ENCODE results near the gene SGCD.

The SGCD gene

GRCh38 chr5:156405988-156406387 lies 79.0 kb downstream of the SGCD start:
- DNase-seq = peak; percentile 59

GRCh38 chr5:156407251-156407650 lies 80.3 kb downstream of the SGCD start:
- no peak for DNase-seq

- no peak for DNase-seq
Observed at GRCh38 chr5:156409834-156410233, 82.9 kb downstream of the SGCD start.

DNA sequence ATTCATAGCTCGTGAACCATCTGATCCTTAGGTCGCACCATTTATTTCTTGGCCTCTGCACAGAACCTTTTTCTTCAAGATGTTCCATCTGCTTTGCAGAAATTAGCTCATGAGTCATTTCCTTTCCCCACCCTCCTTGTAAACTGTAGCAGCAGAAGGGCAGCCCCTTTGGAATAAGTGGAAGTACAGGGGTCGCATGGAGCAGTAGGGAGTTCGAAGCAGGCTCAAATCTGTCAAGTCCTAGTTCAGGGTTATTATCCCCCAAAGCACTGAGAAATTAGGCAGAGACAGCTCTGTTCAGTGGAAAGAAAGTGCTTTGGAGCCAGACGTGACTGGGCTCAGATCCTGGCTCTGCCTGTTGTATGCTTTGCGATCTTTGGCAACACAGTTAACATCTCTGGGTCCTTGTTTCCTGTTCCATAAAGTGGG lies 84.2 kb downstream of the SGCD start:
- peak; percentile 62 for DNase-seq

DNA sequence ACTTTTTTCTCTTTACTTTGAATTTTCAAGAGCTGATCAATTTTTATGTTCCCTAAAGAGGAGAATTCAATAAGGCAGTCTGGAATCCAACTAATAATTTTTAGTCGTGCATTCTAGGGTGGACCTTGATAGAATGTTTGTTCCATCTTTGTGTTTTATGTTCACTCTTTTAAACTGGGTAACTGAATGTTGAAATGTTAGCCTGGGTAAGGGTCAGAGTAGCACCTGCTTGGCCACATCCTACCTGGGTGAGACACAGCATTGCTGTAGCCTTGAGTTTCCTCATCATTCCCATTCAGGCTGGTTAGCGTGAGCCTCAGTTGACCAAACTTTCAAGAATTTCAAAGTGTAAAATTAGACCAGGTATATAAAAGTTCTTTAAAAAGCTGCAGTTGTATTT lies 85.0 kb downstream of the SGCD start:
- DNase-seq = no peak

- peak; percentile 78 for DNase-seq
Observed at GRCh38 chr5:156414391-156414790, 87.4 kb downstream of the SGCD start.

- DNase-seq = no peak
Observed at GRCh38 chr5:156419661-156420060, 92.7 kb downstream of the SGCD start.

GRCh38 chr5:156420665-156421064 lies 93.7 kb downstream of the SGCD start:
- DNase-seq = no peak

DNA sequence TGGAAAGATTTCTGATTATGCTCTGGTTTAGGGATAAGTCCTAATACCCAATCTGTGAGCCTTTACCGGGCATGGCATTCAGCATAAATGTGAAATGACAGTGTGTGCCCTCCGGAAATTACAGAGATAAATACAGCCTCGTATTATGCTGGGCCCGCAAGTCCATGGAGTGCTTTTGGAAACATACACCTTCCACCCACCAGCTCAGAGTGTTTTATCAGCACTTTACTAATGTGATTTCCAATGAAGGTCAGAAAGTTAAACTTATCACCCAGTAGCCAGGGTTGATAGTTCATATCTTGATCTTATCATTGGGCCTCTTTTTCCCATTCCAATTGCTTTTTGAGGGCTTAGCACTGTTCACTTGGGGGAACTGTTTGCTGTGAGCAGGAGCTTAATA lies 94.8 kb downstream of the SGCD start:
- no peak for DNase-seq

- DNase-seq = no peak
Observed at GRCh38 chr5:156423597-156423996, 96.6 kb downstream of the SGCD start.

DNA sequence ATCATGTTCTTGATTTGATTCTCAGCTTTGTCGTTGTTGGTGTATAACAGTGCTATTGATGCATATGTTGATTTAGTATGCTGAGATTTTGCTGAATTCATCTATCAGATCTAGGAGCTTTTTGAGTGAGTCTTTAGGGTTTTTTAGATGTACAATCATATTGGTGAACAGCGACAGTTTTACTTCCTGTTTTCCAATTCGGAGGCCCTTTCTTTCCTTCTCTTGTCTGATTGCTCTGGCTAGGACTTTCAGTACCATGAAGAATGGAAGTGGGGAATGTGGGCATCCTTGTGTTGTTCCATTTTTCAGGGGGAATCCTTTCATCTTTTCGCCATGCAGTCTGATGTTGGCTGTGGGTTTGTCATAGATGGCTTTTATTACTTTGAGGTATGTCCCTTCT lies 100.4 kb downstream of the SGCD start:
- no peak for DNase-seq

DNA sequence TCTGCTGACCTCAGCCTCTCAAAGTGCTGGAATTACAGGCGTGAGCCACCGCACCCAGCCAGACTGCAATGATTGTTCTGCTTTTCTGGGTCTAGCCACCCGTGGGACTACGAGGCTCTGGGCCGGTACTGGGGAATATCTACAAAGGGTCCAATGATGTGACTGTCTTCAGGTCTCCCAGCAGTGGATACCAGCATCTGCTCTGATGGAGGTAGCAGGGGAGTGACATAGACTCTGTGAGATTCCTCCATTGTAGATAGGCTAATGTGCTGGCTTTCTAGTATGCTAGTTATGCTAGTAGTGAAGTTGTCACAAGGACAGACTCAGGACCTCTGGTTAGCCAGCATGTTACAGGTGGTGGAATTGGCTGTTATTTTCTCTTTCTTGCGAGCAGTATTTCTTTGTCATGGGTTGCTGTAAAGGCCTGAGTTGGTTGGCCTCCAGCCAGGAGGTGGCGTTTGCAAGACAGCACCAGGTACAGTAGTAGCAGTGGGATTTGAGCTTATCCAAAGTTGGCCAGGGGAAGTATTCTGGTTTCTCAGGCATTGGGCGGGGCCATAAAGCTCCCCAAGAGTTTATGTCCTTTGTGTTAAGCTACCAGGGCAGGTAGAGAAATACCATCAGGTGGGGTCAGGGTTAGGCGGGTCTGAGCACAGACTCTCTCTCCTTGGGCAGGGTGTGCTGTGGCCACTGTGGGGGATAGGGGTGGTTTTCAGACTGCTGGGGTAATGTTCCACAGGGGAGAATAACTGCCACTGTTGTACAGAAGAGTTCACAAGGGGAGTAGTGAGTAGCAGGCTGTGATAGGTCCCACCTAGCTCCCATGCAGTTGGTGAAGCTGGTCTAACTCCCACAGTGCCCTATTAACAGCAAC lies 105.2 kb downstream of the SGCD start:
- DNase-seq = no peak

DNA sequence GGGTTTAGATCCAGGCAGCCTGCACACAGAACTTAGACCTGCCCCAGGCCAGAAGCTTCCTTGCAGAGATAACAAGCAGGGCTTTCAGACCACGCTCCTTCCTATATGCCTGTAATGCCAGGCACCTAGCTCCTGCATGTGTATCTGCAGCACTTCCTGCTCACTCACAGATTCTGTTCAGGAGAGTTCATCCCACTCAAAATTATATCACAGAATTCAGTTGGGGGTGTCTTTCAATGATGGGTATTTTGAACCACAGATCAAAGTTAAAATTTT lies 105.8 kb downstream of the SGCD start:
- DNase-seq = no peak

GRCh38 chr5:156434471-156434870 lies 107.5 kb downstream of the SGCD start:
- no peak for DNase-seq

GRCh38 chr5:156435101-156435500 lies 108.1 kb downstream of the SGCD start:
- DNase-seq = no peak

DNA sequence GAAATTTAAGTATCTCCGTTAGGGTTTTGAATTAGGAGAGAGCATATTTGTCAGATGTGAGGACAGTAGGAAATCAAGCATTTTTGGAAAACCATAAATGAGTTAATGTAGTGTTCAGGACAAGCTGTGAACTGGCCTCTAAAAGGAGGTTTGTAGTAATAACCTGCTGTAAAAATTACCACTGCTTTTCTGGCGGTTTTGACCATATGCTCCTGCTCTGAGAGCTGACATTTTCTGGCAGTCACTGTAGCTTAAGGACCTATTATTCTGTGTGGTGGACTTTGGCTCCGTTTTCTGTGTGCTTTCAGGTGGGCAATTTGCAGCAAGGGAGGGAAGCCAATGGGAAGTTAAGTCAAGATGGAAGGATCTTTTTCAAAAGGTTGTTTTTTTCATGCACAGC lies 111.1 kb downstream of the SGCD start:
- DNase-seq = peak; percentile 45

DNA sequence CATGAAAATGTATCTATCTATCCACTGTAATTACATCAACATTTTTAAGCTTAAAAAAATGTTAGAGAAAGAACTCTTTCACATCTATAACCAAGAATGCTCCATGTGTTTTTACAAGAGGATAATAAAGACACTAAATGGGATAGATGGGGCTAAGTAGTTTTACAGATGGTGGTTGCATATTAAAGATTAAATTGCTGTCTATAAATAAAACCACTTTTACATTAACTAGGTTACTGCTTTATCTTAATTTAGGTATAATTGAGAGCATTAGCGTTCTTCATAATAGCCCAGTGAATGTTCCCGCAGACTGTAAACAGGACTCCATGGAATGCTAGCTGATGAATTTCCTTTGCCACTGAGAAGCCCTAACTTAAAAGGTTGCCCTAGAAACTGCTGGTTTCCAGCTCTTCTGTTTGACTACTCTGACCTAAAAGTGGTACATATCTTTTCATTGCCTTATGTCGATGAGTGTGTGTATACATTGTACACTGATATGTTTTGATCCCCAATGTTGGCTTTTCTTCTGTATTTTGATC lies 117.9 kb downstream of the SGCD start:
- DNase-seq = no peak

DNA sequence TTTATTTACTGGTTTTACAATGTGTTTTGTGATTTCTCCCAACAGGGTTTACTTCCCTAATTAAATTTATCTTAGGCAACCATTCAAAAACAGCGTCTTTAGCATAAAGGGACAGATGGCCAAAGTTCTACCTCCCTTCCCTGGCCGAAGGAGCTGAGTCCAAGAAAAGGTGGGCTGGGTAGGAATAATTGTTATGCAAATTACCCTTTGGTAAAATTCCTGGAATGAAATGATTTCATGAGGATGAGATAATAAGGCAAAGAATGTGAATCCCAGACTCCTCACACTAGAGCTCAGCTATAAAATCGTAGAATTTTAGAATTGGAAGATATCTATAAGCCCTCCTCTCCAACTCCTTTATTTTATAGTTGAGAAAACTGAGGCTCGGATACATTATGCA lies 119.6 kb downstream of the SGCD start:
- no peak for DNase-seq

DNA sequence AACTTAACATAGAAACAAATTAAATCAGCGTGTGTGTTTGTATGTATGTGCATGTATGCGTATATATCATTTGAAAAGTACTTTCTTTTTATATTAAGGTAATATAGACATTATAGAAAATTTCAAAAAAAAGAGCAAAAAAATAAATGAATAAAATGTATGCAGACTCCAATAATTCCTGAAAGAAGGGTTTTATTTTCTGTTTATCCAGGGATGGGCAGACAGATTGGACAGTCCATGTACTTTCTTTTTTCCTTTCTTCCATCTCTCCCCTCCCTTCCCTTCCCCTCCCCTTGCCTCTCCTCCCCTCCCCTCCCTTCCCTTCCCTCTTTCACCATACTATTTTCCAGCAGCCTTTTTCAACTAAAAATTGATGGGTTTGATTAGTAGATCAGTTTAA lies 123.8 kb downstream of the SGCD start:
- DNase-seq = no peak

GRCh38 chr5:156451505-156451904 lies 124.5 kb downstream of the SGCD start:
- no peak for DNase-seq

- no peak for DNase-seq
Observed at GRCh38 chr5:156456857-156457256, 129.9 kb downstream of the SGCD start.

DNA sequence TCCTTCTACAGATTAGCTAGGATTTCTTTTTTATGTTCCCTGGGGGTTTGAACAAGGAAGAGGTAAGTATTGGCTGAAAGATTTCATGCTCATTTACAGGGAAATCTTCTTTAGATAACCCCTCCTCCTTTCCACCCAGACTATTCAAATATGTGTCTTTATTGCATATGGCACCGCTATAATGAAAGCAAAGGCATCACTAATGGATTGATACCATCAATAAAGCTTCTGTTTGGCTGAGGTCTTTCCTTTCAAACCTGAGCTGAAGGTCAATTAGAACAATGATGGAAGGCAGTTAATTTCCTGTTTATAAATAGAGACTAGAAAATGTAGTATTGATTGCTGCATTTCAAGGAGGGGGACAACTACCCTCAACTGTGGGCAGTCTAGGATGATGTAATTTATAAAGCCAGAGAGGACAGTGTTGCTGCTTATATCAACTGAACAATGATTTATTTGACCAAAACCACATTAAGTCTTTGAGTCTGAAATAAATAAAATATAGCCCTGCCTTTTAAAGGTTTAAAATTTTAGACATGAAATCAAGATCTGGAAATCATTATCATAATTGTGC lies 132.9 kb downstream of the SGCD start:
- DNase-seq = no peak

- no peak for DNase-seq
Observed at GRCh38 chr5:156460471-156460870, 133.5 kb downstream of the SGCD start.

DNA sequence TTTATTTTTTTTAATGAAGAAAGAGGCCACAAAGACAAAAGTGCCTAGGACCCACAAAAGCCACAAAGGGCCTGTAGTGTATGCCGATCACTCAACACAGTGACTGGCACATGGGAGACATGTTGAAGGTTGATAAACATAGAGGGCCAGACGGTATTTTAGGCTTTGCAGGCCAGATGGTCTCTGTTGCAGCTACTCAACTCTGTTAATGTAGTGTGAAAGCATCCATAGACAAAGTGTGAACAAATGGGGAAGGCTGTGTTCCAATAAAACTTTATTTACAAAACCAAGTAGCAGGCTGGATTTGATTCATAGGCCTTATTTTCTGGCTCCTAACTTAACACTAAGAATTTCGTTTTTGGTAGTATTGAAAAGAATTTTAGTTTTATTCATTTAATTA lies 139.9 kb downstream of the SGCD start:
- peak; percentile 13 for DNase-seq

- no peak for DNase-seq
Observed at GRCh38 chr5:156469636-156470035, 142.7 kb downstream of the SGCD start.

Measured in NCI-H2171 treated with DMSO at 0.1 percent for 48 hours (cell line).